HG03520 (cell line): Measurements from ENCODE around the gene FERMT1.

ENCODE experiments used
- ATAC-seq: cut with Tn5 transposase; IDR thresholded peaks from one replicate; pipeline ENCODE4 v1.9.1; 2021; ENCODE audit warnings: mild to moderate bottlenecking, moderate library complexity; ENCODE audit not compliant: unreplicated experiment

FERMT1 gene, protein sequence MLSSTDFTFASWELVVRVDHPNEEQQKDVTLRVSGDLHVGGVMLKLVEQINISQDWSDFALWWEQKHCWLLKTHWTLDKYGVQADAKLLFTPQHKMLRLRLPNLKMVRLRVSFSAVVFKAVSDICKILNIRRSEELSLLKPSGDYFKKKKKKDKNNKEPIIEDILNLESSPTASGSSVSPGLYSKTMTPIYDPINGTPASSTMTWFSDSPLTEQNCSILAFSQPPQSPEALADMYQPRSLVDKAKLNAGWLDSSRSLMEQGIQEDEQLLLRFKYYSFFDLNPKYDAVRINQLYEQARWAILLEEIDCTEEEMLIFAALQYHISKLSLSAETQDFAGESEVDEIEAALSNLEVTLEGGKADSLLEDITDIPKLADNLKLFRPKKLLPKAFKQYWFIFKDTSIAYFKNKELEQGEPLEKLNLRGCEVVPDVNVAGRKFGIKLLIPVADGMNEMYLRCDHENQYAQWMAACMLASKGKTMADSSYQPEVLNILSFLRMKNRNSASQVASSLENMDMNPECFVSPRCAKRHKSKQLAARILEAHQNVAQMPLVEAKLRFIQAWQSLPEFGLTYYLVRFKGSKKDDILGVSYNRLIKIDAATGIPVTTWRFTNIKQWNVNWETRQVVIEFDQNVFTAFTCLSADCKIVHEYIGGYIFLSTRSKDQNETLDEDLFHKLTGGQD

GRCh38 chr20:6122873-6123648 lies at the start of gene FERMT1:
Gene FERMT1, minus strand, starts transcription at chr20:6123030. Its CDS starts 3,476 bp downstream, at chr20:6119554.
- ATAC-seq: peak; percentile 73

- no peak for ATAC-seq
Measured at GRCh38 chr20:6169251-6169650, 46.4 kb upstream of the FERMT1 start.

DNA sequence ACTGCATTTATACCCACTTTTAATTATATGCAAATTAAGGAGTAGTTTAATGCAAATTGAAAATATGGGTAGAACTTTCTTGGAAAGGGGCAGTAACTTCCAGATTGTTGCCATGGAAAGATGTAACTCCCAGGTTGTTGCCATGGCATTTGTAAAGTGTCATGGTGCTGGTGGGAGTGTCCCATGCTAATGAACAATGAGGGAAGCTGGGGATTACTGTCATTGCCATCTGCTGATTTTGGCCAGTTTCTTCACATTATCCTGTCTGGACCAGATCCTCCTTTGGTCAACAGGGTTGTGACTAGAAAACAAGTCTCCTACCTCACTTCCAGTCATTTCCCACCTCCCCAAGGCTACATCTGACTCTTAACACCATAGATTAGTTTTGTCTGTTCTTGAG lies 45.4 kb upstream of the FERMT1 start:
- ATAC-seq: no peak

DNA sequence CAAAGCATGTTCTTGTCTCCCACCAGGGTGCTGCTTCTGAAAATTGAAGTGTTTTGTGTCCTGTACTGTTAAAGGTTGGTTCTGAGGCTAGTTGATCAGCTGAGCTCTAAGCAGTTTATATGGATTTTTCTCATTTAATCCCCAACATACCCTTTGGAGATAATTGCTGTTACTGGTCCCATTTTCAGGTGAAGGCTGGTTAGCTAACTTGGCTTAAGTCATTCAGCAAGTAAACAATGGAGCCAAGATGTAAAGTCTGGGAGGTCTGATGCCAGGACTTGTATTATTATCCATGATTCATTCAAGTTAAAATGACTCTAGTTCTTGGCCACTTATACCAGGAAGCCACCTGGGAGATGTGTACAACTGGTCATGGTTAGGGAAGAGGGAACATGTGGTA lies 42.5 kb upstream of the FERMT1 start:
- no peak for ATAC-seq

- no peak for ATAC-seq
Measured at GRCh38 chr20:6164421-6165341, 41.9 kb upstream of the FERMT1 start.

DNA sequence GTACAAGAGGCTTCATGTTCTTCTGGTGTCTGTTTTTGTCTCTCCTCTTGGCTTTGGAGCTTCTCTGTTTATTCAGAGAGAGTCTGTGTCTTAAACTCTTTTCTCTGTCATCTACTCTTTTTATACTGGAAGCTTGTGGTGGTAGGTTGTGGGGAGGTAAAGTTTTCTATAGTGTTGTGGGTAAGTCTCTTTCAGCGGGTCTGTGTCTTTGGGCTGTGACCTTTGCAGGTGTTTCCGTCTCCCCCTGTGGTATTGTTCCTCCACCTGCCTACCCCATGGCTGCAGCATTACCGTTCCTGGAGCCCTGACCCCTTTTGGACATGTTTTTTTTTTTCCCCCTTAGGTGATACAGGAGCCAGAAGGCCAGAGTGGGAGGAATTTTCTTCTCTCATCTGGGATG lies 37.9 kb upstream of the FERMT1 start:
- no peak for ATAC-seq

DNA sequence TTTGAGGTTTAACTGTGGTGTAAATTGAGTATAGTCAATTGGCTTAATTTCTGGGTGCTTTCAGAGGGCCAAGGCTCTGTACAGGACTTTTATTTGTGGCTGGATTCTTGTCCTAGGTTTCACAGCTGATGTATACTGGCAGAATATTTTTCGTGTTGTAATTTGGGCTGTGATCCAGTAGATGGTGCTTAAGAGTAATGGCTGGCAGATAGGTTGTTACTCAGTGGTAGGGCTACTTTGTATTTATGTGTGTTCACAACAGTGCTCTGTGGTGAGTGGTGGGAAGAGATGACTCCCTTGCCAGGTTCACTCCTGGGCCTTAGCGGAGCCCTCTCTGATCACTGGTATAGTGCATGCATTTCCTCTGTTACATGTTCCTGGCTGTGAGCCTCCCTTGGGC lies 34.5 kb upstream of the FERMT1 start:
- ATAC-seq: no peak

GRCh38 chr20:6152777-6153176 lies 29.9 kb upstream of the FERMT1 start:
- no peak for ATAC-seq

- no peak for ATAC-seq
Measured at GRCh38 chr20:6148073-6148472, 25.2 kb upstream of the FERMT1 start.

GRCh38 chr20:6142348-6142993 lies 19.6 kb upstream of the FERMT1 start:
- ATAC-seq: peak; percentile 72

DNA sequence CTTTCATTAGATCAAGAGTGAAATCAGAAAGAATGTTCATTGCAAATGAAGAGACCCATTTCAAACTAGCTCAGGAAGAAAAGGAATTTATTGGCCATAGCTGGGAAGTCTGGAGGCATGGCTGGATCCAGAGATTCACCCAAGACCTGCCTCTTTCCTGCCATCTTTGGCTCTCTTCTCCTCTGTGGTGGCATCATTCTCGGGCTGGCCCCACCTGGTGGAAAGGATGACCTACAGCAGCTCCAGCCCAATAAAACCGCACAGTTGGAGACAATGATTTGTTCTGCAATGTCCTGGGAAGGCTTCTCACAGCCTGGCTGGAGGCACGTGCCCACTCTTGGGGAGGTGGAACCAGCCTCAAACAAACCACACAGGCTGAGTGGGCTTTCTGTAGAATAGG lies 18.1 kb upstream of the FERMT1 start:
- ATAC-seq: no peak

- no peak for ATAC-seq
Measured at GRCh38 chr20:6135347-6135746, 12.5 kb upstream of the FERMT1 start.

DNA sequence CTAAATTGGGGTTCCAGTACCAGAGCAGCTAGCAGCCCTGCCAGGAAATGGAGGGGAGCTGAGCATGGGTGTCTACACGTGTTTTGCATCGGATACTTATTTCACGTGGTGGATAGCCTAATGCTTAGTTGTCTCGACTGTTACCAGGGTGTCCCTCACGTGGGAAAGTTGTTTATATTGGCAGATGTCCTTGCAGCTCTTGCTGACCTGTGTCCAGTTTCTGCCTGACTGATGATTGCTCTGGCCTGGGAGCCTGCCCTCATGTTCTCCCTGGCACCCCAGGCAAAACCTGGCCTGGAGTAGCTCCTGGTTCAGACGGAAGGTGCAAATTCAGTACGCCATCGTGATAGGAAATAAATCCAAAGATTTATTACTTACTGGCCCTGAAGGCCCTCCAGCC lies 11.8 kb upstream of the FERMT1 start:
- no peak for ATAC-seq

DNA sequence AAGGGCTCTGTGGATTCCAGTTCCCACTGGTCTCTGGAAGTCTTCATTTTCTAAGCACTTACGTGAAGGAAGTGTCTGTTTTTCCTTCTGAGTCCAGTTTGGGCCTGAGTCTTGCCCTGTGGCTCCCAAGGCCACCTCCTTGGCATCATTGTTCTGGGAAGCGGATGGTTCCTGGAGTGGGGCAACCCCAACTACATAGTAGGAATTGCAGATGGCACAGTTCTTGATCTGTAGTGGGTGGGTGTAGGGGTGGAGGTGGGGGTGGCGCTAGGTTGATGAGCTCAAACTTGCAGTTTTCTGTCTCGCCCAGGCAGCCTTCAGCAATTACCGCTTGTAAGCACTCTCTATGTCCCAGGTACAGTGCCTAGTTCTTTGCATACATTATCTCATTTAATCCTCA lies 7.2 kb upstream of the FERMT1 start:
- ATAC-seq: no peak

- no peak for ATAC-seq
Measured at GRCh38 chr20:6127825-6128224, 5.0 kb upstream of the FERMT1 start.

GRCh38 chr20:6126846-6127245 lies 4.0 kb upstream of the FERMT1 start:
- ATAC-seq: no peak

GRCh38 chr20:6123649-6124014 lies 802 bp upstream of the FERMT1 start:
- no peak for ATAC-seq

DNA sequence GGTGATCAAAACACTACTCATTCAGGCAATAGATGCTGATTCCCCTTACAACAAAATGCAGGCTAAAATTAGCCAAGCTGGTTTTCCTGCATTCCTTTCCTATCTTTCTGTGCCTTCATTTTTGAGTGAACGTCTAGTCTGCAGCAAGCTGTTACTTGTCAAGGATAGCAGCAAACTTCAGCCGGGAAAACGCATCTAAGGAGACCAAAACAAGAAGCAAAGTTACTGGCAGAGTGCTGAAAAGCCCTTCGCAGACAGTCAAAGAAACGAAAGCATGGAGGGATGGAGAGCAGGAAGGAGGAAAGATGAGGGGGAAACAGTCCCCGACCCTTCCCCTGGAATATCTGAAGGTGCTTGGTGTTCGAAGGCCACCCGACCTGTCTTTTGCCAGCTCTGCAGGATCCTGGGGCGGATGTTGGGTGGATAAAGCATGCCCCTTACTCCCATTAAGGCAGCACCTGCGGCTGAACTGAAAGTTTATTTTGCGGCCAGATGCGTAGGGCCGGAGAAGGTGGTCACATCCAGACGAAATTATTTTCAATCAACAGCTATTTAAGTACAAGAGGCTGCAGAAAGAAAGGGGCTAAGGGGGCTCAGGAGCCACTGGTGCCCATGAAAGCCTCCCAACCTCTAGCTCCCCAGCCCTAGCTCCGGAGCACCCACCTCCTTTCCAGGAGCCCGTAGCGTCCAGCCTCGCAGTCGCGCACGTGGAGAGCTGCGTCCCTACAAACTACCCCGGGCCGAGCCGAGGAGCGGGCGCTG lies 538 bp downstream of the FERMT1 start:
- peak; percentile 23 for ATAC-seq

DNA sequence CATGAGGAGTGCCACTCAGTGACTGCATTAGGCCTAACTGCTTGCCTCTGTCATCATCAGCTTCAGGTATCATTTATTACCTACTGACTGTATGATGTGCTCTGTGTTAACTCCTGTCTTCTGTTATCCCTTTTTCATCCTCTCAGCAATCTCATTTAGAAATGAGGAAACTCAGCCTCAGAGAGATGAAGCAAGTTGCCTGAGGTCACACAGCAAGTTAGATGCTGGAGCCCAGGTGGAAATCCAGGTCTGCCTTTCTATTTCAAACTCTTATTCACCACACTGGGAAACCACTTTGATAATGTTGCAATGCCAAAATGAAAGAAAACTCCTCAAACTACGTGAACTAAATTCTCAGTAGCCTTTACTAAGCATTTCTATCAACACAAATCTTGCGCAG lies 1.3 kb downstream of the FERMT1 start:
- ATAC-seq: no peak
